ENCODE results near the gene POLR3K.

The POLR3K gene

DNA sequence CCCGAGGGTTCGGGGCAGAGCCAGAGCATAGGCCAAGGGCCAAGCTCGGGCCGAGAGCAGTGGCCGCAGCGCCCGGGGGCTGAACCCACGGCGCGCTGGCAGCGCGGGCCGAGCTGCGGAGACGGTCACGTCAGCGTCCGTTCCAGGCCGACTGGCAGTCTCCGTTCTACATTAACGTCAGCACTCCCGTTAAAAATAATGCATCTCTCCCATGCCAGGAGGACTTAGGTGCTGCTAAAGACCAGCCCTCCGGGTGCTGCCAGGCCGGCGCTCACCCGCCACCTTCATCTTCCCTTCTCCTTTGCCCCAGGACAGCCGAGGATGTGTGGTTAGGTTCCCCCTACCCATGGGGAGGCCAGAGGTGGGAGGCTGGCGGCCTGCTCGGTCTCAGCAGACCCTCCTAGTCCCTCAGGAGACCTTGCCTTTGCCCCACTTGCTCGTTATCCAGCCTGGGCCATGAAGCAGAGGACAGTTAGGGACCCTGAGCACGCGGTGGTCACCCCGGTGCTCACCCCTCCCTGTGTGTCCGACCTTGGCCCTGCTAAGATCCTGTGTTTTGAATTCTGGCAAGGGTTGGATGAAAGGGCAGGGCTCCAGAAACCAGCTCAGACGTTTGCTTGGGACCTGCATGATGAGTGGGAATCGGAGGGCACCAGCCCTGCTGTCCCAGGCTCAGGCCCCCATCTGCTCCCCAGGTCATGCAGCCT is 25.2 kb upstream of the POLR3K start:
- no peak for DNase-seq

DNA sequence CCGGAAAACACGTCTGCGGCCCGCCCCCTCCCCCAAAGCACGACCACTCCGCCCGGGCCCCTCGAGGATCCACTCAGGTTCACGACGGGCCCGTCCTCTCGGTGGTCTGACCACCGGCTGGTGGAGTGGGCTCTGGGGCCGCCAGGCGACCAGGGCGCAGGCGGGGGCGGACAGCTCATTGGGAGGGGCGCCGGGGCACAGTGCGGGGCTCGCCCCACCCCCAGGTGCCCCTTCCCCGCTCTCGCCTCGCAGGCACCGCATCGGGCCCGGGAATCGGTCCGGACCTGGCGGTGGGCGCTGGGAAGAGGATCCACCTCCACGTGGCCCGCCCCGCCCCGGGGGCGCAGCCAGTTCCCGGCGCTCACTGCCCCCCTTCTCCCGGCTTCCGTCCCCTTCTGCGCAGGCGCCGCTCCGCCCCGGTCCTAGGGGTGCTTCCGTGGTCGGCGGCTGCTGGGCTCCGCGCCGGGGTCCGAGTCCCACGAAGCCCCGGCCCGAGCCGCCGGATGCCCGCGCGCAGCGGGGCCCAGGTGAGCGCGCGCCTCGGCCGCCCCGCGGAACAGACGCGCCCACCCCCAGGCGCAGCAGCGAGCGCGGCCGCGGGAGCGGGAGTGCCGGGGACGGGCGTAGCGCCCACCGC is 24.5 kb upstream of the POLR3K start, which contains the start of gene MPG:
Gene MPG, plus strand, starts transcription at position 419 of the 637 bp plus-strand sequence. Its CDS starts 85 bp downstream, at position 504.
- DNase-seq: peak in 1 of 2 experiments; percentile 83

- DNase-seq: no peak
Measured at GRCh38 chr16:77273-77806, 23.9 kb upstream of the POLR3K start.

- DNase-seq: peak in 1 of 2 experiments; percentile 19
Measured at GRCh38 chr16:76535-77272, 23.3 kb upstream of the POLR3K start.

DNA sequence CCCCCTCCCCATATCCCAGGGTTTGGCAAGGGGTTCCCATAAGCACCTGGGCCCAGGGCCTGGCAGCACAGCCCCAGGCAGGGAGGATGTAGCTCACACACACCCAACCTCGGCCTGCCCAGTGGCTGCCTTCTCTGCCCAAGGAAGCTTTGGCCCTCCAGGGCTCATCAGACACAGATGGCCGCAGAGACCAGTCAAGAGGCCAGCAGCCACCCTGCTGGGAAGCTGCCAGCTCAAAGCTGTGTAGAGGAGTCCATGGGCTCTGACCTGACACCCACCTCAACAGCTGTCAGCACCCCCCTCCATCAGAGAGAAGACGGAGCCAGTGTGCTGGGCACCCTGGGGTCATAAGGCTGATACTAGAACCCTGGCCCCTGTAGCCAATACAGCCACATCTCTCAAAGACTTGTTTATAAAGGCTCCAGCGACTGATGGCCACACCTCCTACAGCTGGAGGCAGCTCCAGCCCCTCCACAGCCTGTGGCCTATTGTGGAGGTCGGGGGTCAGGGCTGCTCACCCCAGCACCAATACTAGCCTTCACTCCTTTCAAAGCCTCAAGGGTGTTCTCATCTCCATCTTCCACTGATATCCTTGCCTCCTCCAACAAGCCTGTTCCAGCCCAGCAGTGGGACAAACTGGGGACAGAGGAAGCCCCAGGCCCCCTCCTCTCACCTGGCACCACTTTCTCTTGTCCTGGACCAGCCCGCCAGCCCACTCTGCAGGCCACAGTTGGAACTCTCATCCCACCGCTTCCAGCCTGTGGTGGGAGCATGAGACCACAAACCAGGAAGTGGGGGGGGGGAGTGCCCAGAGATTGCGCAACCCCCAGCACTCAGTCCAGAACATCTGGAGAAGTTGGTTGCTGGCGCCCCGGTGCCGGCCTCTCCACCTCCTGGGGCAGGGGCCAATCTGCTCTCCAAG is 22.4 kb upstream of the POLR3K start:
- DNase-seq: no peak

- DNase-seq: no peak
Measured at GRCh38 chr16:74747-75334, 21.4 kb upstream of the POLR3K start.

DNA sequence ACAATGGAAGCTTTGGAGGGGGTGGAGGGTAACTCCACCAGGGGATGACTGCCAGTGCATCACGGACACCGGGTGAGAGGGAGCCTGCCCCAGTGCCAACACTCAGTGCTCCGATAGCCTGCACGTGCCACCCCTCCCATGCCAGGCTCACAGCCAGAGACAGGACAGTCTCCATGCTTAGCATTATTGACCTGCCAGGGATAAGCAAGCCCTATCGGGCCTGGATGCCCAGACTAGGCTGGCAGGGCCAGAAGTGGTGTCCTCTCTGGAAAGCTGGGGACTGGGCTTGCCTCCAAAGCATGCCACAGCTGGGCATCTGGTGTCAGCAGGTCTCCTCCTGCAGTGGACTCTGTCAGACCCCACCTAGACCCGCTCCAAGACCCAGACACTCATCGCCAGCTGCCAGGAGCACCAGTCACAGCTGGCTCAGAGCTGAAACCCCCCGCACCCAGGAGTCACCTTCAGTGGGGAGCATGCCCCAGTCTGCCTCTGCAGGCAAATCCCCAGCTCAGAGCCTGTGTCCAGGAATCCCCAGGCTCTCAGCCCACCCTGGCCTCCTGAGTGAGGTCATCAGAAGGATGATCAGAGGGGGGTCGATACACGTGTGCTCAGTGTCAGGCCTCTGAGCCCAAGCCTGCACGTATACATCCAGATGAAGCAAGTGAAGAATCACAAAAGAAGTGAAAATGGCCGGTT is 20.8 kb upstream of the POLR3K start:
- no peak for DNase-seq

GRCh38 chr16:72561-73548 is 19.4 kb upstream of the POLR3K start, which contains the start of gene RHBDF1:
RHBDF1 (minus strand) TSS chr16:72631; CDS start chr16:65015, 7,616 bp downstream.
- DNase-seq: no peak

- DNase-seq: no peak
Measured at GRCh38 chr16:71540-72401, 18.4 kb upstream of the POLR3K start.

GRCh38 chr16:71210-71539 is 17.8 kb upstream of the POLR3K start:
- DNase-seq: no peak

- DNase-seq: no peak
Measured at GRCh38 chr16:69181-69580, 15.8 kb upstream of the POLR3K start.

- no peak for DNase-seq
Measured at GRCh38 chr16:67884-68789, 14.7 kb upstream of the POLR3K start.

- no peak for DNase-seq
Measured at GRCh38 chr16:67183-67791, 13.9 kb upstream of the POLR3K start.

- DNase-seq: no peak
Measured at GRCh38 chr16:66309-67182, 13.1 kb upstream of the POLR3K start.

DNA sequence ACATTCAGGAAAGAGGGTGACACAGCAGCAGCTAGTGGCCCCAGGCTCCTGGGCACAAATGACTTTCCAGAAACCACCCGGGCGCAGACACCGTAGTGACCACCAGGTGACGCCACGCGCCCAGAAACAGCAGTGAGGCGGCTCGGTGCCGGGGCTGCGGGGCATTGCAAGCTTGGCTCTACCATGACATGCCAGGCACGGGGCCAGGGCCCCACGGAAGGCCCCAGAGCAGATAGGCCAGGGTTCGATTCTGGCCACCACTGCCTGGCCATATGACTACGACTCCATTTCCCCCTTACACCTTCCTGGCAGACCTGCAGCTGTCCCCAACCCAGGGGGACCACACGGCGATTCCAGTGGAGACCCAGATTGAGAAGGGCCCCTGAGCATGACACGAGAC is 12.3 kb upstream of the POLR3K start:
- peak; percentile 66 to 82 for DNase-seq

- DNase-seq: no peak
Measured at GRCh38 chr16:64914-65255, 11.5 kb upstream of the POLR3K start.
